Left colon (tissue), 2 donors: ENCODE measurements around the gene BAHD1. TPM values are rescaled to one million over a fixed set of nuclear protein-coding genes. Genes with fewer than 3 reads are reported as not detected.

ENCODE experiments used
- ATAC-seq: fragments of 200-7000 bp; cut with Tn5 transposase; one replicate; pipeline ENCODE4 v1.9.1; 2020; ENCODE audit warnings: mild to moderate bottlenecking, moderate library complexity
- DNase-seq, 2 donors: peaks; one replicate each; pipeline ENCODE4 v3.0.0-alpha.2; 2020
- intact Hi-C, 2 donors: fragments of 100-400 bp; cut with DNase I in 1 of 2; cut with micrococcal nuclease in 1 of 2; formaldehyde crosslinking; loops; one replicate each; pipeline versions ENCODE4 v1.11.2 to v1.14.0; 2022; cut with DNase I, micrococcal nuclease
- total RNA-seq, 2 donors: library from RNA; stranded (reverse); fragmentation: NEBNext Ultra II Directional; extraction: Animal tissue kit (Norgen Biotek cat#: 25700); gene quantifications; one replicate each; pipeline ENCODE4 v1.2.1, GENCODE V29; 2021
- donor health status: DM: no; HTN: no; CAD: no.
- donor health status: DM: yes; HTN: yes; CAD: no.

Gene BAHD1
- total RNA-seq, 2 donors from 2014 or later = 20.9 to 27.2 TPM

DNA sequence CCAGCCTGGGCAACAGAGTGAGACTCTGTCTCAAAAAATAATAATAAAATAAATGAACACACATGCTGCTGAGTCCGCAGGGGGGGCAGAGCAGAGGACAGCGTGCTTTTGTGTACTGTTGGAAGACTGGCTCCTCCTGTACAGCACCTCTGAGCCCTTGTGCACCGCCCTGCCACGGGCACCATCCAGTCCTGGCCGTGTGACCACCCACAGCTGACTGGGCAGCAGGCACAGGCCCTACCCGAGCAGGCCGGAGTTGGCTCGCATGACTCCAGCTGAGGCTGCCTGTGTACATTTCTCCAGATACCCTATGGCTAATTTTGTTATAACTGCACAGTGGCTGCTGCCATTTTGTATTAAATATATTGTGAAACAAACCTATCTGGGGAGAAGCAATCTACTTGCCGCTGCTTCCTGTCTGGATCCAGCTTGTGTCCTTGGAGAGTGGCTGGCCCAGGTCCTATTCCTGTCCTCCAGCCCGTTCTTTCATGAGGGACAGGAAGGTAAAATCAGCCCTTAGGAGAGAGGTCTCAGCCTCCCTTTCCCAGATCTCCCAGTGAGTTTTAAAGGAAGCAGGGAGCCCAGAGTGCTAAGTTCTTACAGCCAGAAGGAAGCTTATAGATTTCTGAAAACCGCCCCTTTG is 20.6 kb upstream of the BAHD1 start:
- DNase-seq = peak in 1 of 2 donors; percentile 16
- intact Hi-C loops = loop anchor here (10.0 kb wide), 3 partner anchors 45 to 135 kb away; partner anchors contain the start of gene ANKRD63 (in 1 of the 2)
- ATAC-seq = peak; percentile 19

DNA sequence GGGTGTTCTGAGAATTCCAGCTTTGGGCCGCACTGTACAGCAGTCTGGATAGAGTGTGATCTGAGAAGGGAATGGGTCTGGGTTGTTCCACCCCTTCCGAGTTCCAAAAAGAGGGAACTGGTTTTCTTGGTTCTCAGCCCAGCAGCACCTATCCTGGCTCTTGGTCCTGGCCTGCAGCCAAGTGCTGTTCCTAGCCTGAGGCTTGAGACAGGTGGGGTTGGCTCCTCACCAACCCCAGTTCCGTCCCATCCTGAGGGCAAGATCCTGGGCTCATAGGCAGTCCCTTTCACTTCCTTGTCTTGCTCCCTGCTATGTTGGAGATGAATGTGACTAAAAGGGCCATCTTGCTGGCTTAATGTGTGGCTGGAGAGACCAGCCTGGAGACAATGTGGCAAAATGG is 20.0 kb upstream of the BAHD1 start:
- peak; percentile 87 for ATAC-seq
- DNase-seq = peak; percentile 89 to 90
- intact Hi-C loops = loop anchor here (10.0 kb wide), 3 partner anchors 46 to 136 kb away; partner anchors contain the start of gene ANKRD63 (in 1 of the 2)

DNA sequence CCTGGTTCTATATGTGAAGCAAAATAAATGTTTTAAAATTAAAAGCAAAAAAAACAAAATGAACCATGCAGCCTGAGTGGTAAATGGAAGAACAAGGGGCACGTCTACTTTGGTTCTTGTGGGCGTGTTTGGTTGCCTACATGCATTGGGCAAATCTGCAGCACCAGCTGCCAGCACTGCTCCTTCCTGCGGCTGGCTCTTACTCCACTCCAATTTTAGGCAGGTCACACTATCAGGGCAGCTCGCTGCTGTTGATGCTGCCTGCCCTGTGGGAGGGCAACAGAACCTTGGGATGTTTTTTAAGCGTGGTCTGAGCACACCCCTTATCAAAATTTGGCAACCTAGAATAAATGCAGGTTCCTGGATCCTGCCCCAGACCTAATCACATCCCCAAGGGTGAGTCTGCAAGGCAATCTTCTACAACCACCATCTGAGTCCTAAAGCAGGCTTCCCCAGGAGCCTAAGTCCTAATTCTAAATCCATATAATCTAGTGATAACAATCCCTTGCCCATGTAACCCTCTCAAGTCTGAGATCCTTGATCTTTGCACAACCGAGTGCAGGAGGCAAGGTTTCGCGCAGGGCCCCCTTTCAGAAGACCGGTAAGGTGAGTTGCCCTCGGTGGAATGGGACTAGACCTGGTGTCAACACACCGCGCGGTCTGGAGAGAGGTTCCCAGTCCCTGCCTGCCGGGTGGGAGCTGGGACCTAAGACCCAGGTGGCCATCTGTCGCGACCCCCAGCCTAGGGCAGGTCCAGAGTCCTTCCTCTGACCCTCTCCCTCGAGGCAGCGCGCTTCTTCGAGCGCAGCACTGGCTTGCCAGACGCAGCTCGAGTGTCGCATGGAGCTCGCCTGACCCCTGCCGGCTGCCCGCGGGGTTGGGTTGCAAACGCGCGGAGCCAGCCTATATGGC is 19.3 kb upstream of the BAHD1 start:
- DNase-seq = peak; percentile 70 to 88
- ATAC-seq = peak; percentile 86
- intact Hi-C loops = loop anchor here (10.0 kb wide), 3 partner anchors 47 to 137 kb away; partner anchors contain the start of gene ANKRD63 (in 1 of the 2)

DNA sequence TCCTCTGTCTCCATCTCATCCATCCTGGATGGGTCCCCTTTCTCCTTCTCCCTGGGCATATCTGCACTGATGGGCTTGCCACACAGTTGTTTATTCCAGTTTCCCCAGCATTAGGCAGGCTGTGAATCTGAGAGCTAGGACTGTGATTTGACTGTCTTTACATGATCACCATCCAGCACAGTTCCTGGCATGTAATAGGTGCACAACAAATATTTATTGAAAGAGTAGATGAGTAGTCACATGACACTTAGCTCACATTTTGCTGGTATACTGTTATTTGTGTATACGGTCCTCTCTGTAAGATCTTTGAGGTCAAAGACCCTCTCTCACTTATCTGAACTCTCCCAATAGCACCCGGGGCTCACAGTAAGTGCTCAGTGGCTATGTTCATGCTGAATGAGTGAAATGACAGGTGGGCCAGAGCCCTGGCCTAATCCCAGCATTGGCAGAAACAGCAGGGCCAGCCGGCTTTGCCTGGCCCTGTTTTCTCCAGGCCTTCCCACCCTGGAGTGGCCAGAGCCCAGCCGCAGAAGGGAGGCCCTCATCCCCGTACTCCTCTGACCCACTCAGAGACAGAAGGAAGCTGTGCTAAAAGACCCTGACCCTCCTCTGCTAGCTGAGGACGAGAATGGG is 16.2 kb upstream of the BAHD1 start:
- intact Hi-C loops = loop anchor here (10.0 kb wide), 3 partner anchors 50 to 140 kb away; partner anchors contain the start of gene ANKRD63 (in 1 of the 2)

DNA sequence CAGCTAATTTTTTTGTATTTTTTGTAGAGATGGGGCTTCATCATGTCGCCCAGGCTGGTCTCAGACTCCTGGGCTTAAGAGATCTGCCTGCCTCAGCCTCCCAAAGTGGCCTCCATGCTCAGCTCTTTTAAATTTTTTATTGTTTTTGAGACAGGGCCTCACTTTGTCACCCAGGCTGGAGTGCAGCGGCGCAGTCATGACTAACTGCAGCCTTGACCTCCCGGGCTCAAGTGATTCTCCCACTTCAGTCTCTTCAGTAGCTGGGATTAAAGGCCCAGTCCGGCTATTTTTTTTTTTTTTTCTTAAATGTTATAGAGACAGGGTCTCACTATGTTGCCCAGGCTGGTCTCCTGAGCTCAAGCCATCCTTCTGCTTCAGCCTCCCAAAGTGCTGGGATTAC is 15.1 kb upstream of the BAHD1 start:
- intact Hi-C loops = loop anchor here (10.0 kb wide), 3 partner anchors 51 to 141 kb away; partner anchors contain the start of gene ANKRD63 (in 1 of the 2)
- no peak for ATAC-seq
- DNase-seq = no peak

More for the DNA sequence above, 16.2 kb upstream of the BAHD1 start:
- DNase-seq = no peak
- ATAC-seq = no peak

DNA sequence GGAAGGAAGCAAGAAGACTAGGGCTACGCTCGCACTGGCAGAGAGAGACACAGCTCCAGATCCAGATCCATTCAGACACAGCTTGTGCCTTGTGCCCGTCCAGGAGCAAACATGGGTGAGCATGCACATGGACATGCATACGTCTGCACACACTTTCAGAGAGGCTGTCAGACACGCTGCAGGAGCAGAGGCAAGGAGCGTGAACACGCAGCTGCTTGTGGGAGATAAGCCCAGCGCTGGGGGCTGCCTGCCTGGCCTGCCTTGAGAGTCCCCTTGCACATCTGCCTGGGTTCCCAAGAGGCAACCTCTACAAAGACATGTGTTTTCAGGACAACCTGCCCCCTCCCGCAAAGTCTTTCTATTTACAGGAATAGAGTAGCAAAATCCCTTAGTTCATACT is 13.6 kb upstream of the BAHD1 start:
- intact Hi-C loops = loop anchor here (10.0 kb wide), 3 partner anchors 52 to 142 kb away; partner anchors contain the start of gene ANKRD63 (in 1 of the 2)
- ATAC-seq = no peak
- no peak for DNase-seq

DNA sequence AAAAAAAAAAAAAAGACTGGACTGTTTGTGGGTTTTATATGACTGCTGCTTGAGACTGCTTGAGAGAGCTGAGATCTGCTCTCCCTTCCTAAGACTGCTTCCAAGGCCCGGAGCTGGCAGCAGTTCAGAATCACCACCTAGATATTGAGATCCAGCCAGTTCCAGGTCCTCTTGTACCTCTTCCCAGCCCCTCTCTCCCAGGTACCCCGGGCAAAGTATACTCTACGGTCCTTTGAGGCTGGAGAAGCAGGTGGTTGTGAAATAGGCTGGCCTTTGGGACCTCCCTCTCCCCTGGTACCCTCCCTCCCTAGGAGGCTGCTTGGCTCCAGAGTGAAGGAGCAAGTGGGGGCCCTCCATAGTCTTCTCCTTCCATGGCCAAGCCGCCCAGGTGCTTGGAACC is 12.6 kb upstream of the BAHD1 start:
- no peak for ATAC-seq
- no peak for DNase-seq
- intact Hi-C loops = loop anchor here (10.0 kb wide), 3 partner anchors 53 to 143 kb away; partner anchors contain the start of gene ANKRD63 (in 1 of the 2)

DNA sequence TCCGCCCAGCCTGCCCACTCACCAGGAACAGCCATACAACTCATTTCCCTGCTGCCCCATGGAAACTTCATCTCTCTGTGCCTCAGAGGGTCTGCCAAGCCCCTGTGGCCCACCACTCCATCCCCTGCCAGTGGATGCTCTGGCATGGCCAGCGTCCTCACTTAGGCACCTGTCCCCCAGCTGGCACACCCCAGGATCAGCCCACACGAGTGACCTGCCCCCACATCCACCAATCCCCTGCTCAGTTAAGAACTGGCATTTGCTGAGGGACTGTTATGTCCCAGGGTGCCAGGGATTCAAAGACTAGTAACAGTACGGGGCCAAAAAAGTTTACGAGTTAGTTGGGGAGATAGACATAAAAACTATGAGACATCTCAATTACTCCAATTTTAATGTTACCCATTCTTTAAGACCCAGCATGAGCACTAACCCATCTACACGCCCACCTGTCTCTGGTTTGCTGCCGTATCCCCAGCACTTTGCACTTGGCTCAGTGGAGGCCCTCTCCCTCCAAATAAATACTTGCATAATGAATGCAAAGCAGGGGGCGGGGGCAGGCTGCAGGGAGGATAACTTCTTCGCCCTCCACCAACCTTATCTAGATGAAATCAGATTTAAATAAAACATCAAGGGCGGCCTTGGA is 11.6 kb upstream of the BAHD1 start:
- DNase-seq (no peak), ATAC-seq (no peak)
- intact Hi-C loops = loop anchor here (10.0 kb wide), 3 partner anchors 54 to 144 kb away; partner anchors contain the start of gene ANKRD63 (in 1 of the 2)

DNA sequence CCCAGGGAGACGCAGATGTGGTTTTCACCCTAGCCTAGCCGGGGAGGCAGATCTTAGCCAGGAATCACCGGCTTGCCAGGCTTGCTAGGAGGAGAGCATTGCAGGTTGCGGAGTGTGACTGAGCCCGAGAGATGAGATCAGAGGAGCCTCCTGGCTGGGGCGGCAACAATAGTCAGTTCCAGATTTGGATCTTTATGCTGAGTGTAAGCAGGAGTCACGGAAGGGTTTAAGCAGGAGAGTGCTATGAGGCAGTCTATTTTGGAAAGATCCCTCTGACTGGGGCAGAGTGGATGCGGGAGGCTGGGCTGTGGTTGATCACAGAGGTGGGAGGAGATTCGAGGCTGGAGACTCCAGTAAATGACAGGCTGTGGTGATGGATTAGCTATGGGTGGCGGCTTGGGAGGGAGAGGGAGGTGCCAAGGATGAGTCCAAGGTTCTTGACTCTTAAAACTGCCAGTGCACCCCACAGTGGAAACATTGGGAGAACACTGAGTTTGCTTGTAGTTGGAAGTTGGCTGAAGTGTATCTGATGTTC is 10.4 kb upstream of the BAHD1 start:
- intact Hi-C loops = no loop called here

DNA sequence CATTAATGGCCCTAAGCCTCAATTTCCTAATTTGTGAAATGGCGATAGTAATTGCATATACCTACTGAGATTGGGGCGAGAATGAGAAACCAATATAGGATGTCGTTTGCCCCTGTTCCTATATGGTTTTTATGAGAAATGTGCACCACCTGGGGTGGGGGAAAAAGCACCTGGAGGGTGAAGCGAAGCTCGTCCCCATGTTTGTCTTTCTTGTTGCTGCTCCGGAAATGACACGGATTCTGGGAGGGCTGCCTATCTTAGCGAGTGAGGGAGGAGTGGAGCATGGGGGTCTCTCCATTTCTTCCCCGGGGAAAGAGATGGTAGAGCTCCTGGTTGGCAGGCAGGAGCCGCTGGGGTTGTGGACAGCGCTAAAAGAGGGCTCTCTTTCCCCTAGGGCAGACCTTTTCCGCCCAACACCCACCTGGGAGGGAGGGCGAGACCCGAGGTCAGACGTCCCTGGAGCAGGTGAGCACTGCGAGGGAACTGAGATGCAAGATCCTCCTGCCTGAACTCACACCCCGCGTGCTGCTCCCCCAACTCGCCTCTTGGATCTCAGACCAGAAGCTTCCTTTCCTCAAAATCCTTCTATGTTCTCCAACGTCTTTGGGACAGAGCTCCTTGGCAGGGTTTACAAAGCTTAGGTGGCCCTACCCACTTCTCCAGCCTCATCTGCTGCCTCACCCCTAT is 5.6 kb upstream of the BAHD1 start:
- DNase-seq = no peak
- no peak for ATAC-seq
- intact Hi-C loops = no loop called here

More for the DNA sequence above, 10.4 kb upstream of the BAHD1 start:
- DNase-seq (peak; percentile 57 to 58), ATAC-seq (peak; percentile 94)

DNA sequence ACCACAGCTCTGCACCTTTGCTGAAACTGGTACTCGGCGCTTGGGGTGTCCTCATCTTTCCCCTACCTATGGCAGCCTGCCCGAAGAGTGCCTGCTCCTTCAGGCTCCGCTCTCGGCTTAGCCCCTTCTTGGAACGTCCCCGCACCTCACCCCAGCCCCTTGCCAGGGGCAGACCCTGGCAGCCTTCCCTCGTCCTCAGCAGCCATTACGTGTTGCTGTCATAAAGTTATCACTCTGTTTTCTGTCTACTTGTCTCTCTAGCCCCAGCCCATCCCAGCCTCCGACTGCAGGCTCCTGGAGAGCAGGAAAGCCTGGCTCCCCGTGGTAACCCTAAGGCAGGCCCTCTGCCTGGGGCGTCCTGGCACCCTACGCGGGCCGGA is 5.1 kb upstream of the BAHD1 start:
- intact Hi-C loops = no loop called here
- no peak for ATAC-seq

DNA sequence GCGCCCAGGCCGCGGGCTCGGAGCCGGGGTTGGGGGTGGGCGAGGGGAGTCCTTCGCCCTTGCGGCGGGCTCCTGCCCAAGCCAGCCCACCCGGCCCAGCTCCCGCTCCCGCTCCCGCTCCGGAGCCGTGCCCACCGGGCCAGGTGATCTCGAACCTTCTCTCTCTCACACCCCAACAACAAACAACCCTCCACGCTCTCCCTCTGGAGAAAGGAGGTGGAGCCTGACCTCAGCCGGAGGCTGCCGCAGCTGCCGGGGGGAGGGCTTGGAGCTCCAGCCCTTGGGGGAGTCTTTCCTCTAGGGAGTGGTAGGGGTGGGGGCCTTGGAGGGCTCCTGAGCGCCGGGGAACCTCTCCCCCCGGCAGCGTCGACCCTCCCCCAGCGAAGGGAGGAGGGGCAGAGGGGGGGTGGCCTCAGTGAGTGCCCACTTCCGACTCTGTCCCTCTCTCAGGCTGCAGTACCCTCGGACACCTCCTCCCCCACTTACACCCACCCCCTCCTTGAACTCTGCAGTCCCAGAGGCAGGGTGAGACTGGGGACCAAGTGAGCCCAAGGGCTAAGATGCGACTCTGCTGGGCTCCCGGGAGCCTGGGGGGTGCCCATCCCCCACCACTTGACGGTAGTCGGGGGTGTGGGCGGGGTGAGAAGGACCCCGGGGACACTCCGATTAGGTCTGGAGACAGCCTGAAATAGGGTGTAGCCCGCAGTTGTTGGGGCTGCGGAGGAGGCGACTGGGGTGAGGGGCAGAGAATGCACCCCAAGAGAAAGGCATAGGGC is 4.4 kb upstream of the BAHD1 start:
- intact Hi-C loops = no loop called here
- peak; percentile 31 for ATAC-seq
- peak; percentile 51 to 60 for DNase-seq

More for the DNA sequence above, 5.1 kb upstream of the BAHD1 start:
- peak in 1 of 2 donors; percentile 16 for DNase-seq

DNA sequence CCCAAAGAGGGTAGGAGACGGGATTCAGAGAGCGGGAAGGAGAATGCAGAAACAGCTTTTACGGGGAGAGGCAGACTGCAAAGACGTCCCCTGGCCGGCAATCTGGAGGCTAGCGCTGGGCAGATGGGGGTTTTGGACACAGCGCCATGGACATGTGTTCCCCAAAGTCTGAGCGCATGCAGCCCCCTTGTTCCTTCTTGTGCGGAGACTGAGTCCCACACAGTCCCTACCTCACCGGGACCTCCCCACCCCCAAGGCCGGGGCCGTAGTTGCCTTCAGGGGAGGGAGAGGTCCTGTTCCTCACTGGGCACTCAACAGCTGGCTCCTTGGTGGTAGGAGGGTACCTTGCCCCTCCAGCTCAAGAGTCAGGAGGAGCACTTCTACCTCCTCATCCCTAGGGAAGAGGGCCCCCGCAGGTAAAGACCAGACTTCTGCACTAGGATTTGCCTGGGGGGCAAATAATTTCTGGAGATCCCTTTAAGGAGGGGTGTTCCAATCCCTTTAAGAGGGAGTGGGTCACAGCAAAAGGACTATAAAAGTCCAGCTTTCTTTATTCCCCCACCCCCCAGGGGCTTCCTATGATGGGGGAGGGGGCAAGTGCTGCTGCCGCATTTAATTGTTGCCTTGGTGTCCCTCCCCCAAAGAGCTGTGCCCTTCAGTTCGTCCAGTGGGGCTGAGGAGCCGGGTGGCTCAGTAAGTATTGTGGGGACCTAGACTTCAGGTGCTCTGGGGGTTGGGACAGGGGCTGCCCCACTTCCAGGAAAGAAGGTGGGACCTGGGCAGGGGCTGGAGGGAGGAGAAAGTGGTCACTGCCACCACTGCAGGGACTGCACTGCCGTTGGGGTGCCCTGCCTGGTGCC is 3.6 kb upstream of the BAHD1 start:
- intact Hi-C loops = no loop called here
- no peak for DNase-seq

DNA sequence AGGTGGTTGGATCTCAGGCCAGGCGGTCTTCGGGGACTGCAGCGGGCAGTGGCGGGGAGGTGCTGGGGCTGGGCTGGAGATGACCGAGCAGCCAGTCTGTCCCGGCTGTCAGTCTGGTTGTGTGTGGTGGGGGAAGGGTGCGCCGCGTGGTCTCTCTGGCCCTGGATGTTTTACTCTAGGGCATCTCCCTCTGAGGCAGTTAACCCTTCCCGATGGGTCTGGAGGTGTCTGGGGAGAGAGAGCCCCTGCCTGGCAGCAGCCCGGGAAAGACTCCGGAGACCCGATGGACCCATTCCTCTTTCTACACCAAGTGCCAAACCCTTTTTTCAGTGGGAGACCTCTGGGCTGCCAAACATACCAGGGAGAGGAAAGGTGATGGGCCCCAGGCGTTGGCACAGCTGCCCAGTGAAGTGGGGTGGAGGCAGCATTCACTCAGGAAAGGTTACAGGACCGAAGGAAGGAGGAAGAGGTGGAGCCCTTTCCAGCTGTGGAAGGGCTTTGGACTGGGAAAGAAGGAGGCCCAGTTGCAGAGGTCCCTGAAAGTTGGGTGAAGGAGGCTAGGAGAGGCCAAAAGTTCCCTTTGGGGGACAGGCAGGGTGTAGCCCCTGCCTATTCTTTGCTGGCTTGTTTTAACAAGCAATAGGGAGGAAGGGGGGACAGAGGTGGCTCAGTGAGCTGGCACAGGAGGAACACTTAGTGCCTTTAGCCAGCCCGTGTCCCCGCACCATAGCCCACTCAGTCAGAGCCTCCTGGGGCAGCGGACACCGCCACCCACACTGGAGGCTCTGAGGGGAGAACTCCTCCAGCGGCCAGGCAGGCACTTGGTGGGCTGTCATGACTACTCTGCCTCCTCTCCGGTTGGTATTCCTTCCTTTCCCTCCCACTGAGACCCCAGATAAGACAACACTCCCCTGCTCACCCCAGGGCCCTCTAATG is 2.7 kb upstream of the BAHD1 start:
- ATAC-seq = no peak
- peak in 1 of 2 donors; percentile 13 for DNase-seq
- intact Hi-C loops = no loop called here

More for the DNA sequence above, 3.6 kb upstream of the BAHD1 start:
- ATAC-seq = no peak

DNA sequence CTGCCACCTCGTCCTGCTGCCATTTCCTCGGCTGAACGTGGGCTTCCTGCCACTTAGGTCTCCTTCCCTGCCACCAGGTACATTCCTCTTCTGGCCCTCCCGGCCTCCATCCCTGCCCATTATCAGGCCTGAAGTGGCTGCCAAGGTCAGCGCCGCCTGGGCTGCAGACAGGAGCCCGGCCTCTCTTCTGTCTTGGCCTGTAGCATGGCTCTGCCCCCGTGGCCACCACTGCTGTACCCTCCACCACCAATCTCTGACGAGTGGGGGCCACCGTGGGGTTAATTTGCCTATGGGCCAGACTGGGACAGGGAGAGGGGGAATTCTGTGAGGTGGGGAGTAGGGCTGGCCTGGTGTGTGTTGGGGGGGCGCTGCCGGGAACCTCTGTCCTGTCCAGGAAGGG is 2.0 kb upstream of the BAHD1 start:
- intact Hi-C loops = no loop called here
- DNase-seq = no peak
- no peak for ATAC-seq
